ENCODE measurements around the gene CA10. TPM values are rescaled to one million over a fixed set of nuclear protein-coding genes. Genes with fewer than 3 reads are reported as not detected.

CA10 gene
- total and polyA plus RNA-seq, 2 experiments from 2014 or later, result 0.33 TPM; not detected in 1

DNA sequence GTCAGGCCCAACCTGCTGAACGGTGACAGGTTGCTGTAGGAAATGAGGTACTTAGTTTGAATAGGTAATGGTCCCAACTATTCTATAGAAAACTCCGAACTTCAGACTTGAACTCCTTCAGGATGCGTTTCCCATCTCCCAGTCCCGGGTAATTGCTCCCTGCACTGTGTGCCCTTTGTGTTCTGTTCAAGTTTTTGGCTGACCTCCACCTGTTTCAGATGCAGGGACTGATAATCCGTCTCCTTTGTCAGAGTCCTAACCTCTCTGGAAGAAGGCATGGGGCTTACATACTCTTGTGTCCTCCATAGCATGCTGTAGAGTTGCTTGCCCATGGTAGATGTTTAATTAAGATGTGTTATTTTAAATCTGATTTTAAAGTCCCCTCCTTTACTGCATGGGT, 547.7 kb downstream of the CA10 start:
- H4K20me1 ChIP-seq (ENCODE audit: insufficient read depth, poor library complexity, severe bottlenecking), result no peaks in the 10 kb centered on the region

GRCh38 chr17:51610155-51610554, 548.4 kb downstream of the CA10 start:
- no peak for DNase-seq (ENCODE audit: low spot score)
- 77% methylated on average over 4 of the region's 4 CpGs for WGBS (ENCODE audit: low lambda C conversion rate, missing lambda C conversion rate)
- H3K79me2 ChIP-seq, result no peaks in the 10 kb centered on the region

More for the DNA sequence above, 547.7 kb downstream of the CA10 start:
- Histone ChIP-seq H3K4me3 (no peak overlapping the region), H3K4me2 (no peak overlapping the region), H3K9me2 (replicated peaks; ENCODE audit: insufficient read depth) (no peaks in the 10 kb centered on the region), H2AFZ (no peak overlapping the region), H3K27me3 (peaks cover 5% of the 10 kb centered on the region), H3K27ac (no peak overlapping the region), H3K79me2 (no peaks in the 10 kb centered on the region), H3K36me3 (replicated peaks; ENCODE audit: insufficient read depth, low read depth) (no peaks in the 10 kb centered on the region), H3K4me1 (ENCODE audit: insufficient read depth) (no peaks in the 10 kb centered on the region), H3K9me3 (ENCODE audit: low read depth) (no peaks in the 10 kb centered on the region)
- WGBS (ENCODE audit: low lambda C conversion rate, missing lambda C conversion rate), result 73% methylated on average over 5 of the region's 5 CpGs
- DNase-seq (ENCODE audit: low spot score), result no peak
- TF ChIP-seq EZH2 (IDR thresholded peaks at IDR 0.05; ENCODE audit: borderline replicate concordance) (no peak), CTCF (IDR thresholded peaks at IDR 0.05; ENCODE audit: poor library complexity) (no peak), EZH2phosphoT487 (IDR thresholded peaks at IDR 0.05; ENCODE audit: low read depth, severe bottlenecking, unreplicated experiment) (no peak)

GRCh38 chr17:51608251-51608933, 550.1 kb downstream of the CA10 start:
- H3K4me3 ChIP-seq, result no peak overlapping the region
- TF ChIP-seq CTCF (IDR thresholded peaks at IDR 0.05; ENCODE audit: poor library complexity), result no peak
- TF ChIP-seq EZH2phosphoT487 (IDR thresholded peaks at IDR 0.05; ENCODE audit: low read depth, severe bottlenecking, unreplicated experiment), result peak; percentile 79
- H3K36me3 ChIP-seq (replicated peaks; ENCODE audit: insufficient read depth, low read depth), result no peaks in the 10 kb centered on the region
- no peak overlapping the region for H3K27ac ChIP-seq
- H3K27me3 ChIP-seq, result no peaks in the 10 kb centered on the region
- H3K4me2 ChIP-seq, result no peak overlapping the region
- WGBS (ENCODE audit: low lambda C conversion rate, missing lambda C conversion rate), result 53% methylated on average over 9 of the region's 9 CpGs
- H3K9me2 ChIP-seq (replicated peaks; ENCODE audit: insufficient read depth), result no peaks in the 10 kb centered on the region
- DNase-seq (ENCODE audit: low spot score), result no peak
- no peaks in the 10 kb centered on the region for H3K9me3 ChIP-seq (ENCODE audit: low read depth)
- H4K20me1 ChIP-seq (ENCODE audit: insufficient read depth, poor library complexity, severe bottlenecking), result no peaks in the 10 kb centered on the region
- no peaks in the 10 kb centered on the region for H3K79me2 ChIP-seq
- H2AFZ ChIP-seq, result no peak overlapping the region
- H3K4me1 ChIP-seq (ENCODE audit: insufficient read depth), result no peaks in the 10 kb centered on the region

More at GRCh38 chr17:51610155-51610554, 548.4 kb downstream of the CA10 start:
- Histone ChIP-seq H3K27me3 (peaks cover 2% of the 10 kb centered on the region), H4K20me1 (ENCODE audit: insufficient read depth, poor library complexity, severe bottlenecking) (no peaks in the 10 kb centered on the region), H3K27ac (no peak overlapping the region), H3K4me1 (ENCODE audit: insufficient read depth) (no peaks in the 10 kb centered on the region), H3K36me3 (replicated peaks; ENCODE audit: insufficient read depth, low read depth) (no peaks in the 10 kb centered on the region), H3K9me2 (replicated peaks; ENCODE audit: insufficient read depth) (no peaks in the 10 kb centered on the region), H2AFZ (no peak overlapping the region), H3K9me3 (ENCODE audit: low read depth) (no peaks in the 10 kb centered on the region), H3K4me3 (no peak overlapping the region), H3K4me2 (no peak overlapping the region)
- TF ChIP-seq EZH2phosphoT487 (IDR thresholded peaks at IDR 0.05; ENCODE audit: low read depth, severe bottlenecking, unreplicated experiment) (no peak), CTCF (IDR thresholded peaks at IDR 0.05; ENCODE audit: poor library complexity) (no peak), EZH2 (IDR thresholded peaks at IDR 0.05; ENCODE audit: borderline replicate concordance) (no peak)
